NCI-H1048 (cell line): ENCODE measurements around the gene RBSN.

Experiments used
- DNase-seq: peaks from one replicate; lab custom pipeline; 2025; lab: John Stamatoyannopoulos, UW

Gene RBSN

DNA sequence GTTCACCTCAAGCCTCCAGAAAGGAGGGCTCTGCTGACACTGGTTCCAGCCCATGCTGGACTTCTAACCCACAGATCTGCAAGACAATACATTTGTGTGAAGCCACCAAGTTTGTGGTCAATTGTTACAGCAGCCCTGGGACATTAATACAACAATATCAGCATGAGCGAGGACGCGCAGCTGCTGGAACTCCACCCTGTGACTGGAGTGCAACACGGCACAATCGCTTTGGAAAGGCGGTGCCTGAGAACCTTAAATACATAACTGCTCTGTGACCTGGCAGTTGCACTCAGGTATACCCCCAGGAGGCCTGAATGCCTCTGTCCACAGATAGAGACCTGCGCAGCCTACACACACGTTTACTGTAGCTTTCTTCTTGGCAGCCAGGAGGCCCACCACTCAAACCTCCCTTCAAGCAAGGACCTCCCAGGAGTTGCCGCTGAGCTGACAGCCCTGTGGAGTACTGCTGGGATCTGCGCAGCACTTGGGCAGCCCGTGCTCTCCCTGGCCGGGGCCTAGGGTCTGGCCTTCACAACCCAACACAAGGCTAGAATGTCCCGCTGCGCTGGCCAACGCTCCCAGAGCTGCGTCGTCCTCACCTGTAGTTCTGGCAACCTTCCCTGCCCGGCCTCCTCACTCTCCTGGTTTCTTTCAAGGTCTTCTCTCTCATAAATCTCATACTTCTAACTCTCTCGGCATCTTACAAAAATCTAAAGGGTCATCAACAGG is 42.1 kb downstream of the RBSN start:
- no peak for DNase-seq

DNA sequence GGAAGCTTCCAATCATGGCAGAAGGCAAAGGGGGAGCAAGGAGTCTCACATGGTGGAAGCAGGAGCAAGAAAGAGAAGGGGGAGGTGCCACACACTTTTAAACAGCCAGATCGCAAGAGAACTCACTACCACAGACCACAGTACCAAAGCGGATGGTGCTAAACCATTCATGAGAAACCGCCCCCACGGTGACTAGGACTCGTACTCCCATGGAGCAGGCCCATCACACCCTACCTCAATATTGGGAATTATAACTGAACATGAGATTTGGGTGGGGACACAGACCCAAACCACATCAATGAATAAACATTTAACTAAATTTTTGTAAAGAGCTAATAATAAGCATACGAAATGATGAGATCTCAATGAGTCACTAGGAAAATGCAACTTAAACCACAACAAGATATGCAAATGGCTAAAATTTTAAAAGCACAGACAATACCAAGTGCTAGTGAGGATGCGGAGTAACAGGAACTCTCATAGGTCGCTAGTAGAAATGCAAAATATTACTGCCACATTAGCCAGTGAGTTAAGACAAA is 43.9 kb downstream of the RBSN start:
- no peak for DNase-seq

DNA sequence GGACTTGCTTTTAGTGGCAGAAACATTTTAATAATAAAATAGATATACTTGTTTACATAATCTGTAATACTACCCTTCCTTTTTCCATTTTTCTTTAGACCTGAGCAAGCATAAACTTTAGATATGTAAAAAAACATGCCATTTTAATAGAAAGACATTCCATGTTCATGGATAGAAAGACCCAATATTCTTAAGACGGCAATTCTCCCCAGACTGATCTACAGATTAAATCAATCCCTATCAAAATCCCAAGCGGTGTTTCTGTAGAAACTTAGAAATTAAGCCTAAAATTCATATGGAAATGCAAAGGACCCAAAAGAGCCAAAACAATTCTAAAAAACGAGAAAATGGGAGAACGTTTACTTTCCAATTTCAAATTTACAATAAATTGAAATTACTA is 45.4 kb downstream of the RBSN start:
- no peak for DNase-seq

DNA sequence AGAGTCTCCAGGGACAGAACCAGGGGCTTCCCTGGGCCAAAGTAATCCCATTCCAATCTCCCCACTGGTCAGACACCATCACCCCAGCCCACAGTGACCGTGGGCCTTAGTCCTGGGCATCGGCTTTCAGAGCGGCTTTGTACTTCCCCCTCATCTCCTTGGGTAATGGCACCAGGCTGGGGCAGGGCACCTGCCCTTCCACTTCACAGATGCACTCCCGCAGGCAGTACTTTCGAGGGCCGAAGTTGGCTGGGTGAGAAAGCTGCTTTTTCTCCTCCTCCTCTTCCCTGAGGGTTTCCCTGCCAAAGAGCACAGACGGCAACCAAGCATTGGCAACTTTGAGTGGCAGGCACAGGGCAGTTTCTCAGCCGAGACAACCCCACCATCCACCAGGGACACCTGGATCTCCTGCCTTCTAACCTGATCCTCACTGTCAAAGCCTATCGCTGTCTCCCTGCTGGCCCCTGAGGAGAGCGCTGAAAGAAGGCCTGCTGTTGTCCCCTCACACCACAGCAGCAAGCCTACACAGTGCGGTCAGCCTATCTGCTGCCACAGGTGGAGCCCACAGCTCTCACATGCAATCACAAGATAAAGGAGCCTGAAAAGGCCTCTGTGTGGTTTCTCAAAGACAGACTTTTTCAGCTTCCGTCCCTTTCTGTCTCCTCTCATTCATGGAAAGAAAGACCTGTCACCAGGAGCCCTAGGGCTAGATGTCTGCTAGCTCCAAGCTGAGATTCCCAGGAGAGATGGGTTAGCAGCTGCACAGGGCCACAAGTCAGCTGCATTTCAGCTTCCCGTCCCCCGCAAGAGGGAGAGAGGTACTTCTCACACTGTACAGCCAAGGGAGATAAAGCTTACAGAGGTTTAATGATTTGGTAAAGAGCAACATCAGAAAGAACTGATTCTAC is 46.4 kb downstream of the RBSN start:
- no peak for DNase-seq

DNA sequence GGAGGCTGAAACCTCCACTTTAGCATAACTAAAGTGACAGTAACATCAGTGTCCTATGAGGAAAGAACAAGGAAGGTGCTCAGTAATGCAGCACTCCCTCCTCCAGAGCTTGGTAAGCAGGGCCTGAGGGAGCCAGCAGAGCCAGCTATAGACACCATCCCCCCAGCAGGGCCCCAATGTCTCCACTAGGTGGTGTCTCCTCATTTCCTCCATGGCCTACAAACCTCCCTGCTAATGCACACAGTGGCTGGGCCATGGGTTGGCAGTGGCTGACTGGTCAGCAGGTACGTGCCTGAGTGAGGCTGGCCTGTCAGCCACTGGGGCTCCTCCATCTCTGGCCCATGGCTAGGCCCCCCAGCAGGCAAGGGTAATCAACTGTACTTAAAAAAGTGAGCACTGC is 47.4 kb downstream of the RBSN start:
- DNase-seq, result no peak

DNA sequence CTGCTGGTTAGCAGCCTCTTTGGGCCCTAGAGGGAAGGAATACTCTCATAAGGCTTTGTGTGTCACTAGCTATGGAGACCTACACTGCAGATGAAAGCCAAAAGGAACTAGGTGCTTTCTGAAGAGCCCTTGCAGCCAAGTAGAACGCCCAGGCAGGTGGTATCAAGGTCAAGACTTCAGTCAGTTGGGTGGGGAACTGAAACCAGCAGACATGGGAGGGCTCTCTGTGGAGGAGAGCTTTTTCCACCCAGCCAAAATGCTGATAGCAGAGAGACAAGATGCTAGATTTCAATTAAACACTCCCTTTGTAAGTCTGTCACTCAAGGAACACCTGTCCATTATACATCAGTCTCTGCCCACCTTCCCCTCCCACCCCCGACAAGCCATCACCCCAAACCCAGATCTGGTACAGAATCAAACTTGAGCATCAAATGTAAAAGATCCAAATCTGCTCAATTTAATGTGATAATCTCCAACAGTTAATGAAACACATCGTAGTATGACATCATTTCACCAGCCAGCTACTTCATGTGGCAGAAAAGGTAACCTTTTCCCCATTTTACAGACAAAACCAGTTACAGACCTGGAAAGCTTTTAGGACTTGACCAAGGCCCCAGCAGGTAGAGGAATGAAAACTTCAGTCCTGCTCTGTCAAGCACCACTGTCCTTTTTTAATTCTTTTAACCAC is 48.4 kb downstream of the RBSN start:
- DNase-seq, result no peak

DNA sequence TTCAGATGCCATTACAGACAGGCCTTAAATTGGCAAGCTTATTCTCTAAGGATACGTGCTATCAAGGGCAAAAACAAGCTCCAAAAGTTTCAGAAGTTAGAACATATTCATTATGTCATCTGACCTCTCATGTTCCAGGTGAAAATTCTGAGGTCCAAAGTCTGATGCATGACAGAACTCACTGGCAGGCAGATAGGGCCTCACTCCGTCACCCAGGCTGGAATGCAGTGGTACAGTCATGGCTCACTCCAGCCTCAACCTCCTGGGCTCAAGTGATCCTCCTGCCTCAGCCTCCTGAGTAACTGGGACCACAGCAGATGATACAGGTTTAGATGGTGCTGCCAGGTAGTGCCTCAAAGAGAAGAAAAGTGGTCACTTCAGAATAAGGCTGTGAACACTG is 49.4 kb downstream of the RBSN start:
- no peak for DNase-seq

DNA sequence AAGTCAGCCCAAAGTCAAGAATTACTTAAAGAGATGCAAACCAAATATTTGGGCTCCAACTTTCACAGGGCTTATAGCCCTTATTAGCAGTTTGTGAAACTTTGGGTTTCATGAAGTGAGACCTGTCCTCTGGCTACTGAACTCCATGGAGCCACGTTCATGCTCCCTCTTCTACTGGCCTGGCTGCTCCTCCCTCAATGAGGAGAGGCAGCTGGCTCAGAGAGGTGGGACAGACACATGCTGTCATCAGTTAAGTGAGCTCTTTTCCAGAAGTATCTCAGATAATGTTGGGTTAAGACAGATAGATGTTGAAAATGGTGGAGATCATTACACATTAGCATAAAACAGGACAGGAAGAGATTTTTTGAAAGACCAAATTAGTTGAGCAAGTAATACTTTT is 53.3 kb downstream of the RBSN start:
- no peak for DNase-seq

DNA sequence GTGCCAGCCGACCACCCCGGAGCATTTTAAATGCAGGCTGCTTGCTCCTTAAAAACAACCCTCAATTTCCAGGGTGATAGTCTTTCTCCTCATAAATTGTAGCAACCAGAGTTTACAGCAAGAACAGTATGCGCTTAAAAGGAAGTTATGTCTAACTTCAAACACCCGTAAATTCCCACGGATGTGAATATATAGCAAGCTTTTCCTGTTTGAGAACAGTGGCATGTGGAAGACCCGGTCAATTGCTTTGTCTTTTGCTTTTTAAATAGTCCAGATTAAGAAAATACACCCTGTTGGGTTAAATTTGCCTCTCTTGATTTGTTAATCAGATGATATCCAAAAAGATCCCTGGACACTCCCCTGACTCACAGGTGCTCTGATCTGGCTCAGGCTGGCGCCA is 54.6 kb downstream of the RBSN start:
- DNase-seq, result no peak

DNA sequence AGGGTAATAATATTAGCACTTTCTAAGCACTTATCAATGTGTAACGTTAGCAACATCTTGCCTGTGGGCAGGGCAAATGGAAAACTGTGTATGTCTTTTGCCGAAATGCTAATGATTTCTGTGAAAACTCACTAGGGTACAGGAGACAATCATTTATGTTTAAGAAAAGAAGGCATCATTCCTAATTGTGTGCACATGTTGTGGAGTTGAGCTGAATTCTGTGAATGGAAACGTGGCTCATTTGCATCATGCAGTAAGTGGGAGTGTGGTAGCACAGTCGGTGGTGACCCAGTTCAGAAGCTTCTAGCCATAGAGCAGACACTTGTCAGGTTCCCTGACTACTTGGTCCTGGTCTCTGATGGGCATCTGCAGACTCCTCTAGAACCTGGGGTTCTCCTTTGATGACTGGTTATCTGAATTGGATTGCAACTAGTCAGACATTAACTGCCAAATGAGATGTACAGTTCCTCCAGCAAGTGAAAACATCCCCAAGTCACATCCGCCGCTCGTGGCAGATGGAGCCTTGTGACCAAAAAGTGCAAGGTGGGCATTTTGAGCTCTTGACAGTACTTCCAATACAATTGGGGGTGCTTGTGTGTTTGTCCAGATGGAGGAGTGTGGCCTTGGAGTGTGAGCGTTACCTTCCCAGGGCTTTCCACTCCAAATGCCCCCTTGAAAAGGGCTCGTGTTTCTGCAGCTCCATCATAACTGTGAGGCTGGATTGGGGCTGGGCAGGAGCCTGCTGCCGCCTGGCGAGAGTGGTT is 55.4 kb downstream of the RBSN start:
- no peak for DNase-seq

DNA sequence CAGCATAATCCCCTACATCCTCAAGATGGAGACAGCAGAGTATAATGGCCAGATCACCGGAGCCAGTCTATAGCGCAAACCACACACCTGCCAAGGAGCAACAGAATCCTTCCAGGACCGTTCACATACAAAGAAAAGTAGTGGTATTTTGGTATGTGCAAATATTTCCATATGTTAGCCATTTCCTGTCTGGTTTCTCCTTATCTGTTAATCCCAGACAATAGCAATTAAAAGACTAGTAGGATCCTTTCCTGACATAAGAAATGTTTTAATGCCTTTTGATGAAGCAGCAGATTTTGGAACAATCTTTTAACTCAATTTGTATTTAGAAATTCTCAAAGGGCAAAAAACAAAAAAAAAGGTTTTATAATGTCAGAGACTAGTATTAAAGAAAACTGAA is 56.0 kb downstream of the RBSN start:
- DNase-seq, result no peak

DNA sequence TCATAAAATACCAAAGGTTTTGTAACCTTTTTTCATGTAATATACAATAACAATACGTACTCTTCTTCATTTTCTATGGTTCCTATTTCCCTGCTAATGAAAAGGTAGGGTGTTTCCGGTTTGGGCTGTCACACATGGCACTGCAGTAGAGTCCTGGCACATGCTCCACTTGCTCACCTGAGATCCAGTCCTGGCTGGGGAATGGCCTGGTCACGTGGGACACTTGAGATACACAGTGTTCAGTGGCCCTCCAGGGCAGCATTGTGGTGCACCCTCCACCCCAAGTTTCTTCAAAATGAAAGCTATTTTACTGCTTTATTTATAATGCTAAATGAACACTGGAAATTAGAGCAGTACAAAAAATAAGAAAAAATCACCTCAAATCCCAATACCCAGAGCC is 57.0 kb downstream of the RBSN start:
- DNase-seq, result no peak

DNA sequence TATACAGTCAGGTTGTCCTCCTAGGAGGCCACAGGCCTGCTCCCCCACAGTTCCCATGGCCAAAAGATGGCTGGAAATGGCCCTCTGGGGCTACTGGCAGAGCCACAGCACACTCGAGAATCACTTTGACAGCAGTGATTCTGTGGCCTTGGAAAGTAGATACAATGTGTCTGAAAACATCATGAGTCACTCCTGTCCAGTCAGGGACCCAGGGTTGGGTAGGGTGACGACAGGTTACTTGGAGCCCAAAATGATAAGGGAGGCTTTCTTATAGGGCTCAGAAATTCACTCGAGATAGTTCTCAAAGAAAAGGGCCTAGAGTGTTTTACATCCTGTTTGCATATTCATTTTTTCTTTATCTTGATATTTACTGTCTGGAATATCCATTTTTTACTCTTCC is 58.1 kb downstream of the RBSN start:
- DNase-seq, result no peak

DNA sequence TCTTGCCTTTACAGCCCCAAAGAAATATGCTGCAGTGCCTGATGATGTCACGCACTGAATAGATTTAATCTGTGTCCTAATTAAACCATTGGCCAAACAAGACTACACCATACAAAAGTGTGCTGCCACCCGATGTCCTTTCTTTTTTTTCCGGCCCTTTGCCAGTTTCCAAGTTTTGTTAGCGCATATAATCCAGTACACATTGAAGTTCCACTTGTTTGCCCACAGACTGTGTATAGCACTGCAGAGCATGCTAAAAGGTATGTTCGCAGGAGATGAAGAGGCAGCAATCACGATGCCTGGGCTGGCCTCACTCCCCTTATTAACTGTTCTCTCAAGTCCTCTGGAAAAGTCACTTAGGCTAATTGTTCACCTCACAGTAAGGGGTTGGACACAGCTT is 60.6 kb downstream of the RBSN start:
- DNase-seq, result no peak

DNA sequence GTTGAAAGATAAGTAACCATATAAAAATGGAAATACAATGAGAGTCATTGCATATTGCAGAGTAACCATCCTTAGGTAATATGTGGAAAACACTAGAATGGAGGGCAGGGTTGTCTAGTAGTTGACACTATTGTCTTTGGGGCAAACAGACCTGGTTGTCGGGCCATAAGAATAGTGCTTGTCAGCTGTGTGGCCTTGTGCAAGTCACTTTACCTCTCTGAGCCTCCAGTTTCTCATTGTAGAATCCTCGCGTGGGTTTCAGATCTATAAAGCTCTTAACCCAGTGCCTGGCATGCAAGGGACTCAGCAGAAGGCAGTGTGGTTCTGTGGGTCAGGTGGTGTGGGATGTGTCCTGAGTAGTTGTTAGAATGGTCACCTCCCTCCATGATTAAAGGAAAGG is 65.8 kb downstream of the RBSN start:
- DNase-seq, result no peak

DNA sequence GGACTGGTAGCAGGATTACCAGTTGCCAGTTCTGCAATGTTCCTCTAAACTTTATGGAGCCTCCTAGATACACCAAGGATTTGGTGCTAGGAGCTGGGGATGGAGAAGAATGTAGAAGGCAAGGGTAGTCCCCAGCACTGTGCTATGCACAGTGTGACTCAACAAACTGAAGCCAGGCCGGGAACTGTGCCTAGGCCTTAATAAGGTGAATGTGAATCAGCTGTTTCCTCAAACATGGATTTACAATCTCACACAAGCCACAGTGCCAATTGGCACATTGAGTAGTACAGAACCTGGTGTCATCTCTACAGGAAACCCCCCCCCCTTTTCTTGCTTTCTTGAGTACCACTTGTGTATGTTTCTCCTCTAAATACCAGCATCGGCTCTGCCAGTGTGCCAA is 66.3 kb downstream of the RBSN start:
- DNase-seq, result no peak

DNA sequence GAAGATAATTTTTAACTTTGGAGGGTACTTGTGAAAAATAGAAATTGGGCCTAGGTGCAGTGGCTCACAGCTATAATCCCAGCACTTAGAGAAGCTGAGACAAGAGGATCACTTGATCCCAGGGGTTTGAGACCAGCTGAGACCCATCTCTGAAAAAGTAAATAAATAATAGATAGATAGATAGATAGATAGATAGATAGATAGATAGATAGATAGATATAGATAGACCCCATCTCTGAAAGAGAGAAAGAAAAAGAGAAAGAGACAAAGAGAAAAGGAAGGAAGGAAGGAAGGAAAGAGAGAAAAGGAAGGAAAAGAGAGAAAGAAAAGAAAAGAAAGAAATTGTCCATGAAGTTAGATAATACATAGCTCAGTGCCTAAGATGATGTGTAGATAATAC is 69.3 kb downstream of the RBSN start:
- no peak for DNase-seq

DNA sequence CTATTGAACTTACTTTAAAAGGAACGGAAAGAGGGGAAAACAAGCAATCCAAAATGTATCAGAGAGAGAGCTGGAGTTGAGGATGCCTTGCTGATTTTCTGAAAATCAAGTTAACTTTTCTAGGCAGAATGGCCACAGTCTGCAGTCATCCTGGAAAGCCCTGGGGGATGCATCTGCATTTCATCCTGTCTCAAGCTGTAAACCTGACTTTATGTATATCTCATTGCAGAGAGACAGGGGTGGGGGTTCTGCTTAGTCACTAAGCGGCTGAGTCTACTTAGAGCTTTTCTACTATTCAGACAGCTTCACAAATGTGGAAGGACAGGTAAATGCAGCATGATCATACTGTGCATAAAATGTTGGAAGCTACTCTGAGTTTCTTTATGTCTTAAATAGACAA is 75.2 kb downstream of the RBSN start:
- no peak for DNase-seq

DNA sequence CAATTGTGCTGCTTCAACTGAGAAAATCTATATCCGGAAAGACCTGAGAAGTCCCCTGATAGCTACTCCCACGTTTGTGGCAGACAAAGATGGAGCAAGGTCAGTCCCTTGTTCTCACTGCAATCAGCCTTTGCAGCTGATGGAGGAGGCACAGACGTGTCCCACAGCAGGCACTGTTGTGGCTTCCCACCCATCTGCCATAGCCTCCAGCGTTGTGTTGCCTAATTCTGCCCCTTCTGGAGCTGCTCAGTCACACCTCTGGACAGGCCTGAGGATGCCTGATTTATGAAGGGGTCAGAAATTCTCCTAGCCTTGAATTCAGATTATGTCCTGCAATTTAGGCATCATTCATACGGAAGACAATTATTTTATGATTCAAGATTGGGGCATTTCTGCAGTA is 75.7 kb downstream of the RBSN start:
- DNase-seq, result no peak
